K562 (cell line): ENCODE measurements around the gene SBK3. TPM values are rescaled to one million over a fixed set of nuclear protein-coding genes. Genes with fewer than 3 reads are reported as not detected.

Experiments used
- ARID2 ChIP-seq: fragments of 450-650 bp; IDR thresholded peaks from 2 replicates; pipeline ENCODE4 v1.6.1; 2017; ENCODE audit warnings: antibody characterized with exemption, mild to moderate bottlenecking
- CBX5 ChIP-seq: IDR thresholded peaks from 2 replicates; pipeline ENCODE4 v1.6.1; 2014; ENCODE audit warnings: low read depth, borderline replicate concordance
- GTF2F1 ChIP-seq: IDR thresholded peaks from 2 replicates; pipeline ENCODE4 v1.6.1; 2011; ENCODE audit warnings: low read depth, low read length, improper control_type of control experiment
- KHSRP ChIP-seq: fragments of 450-650 bp; IDR thresholded peaks from 2 replicates; pipeline ENCODE4 v1.6.1; 2017
- MAZ ChIP-seq, 2 experiments: fragments of 450-650 bp in 1 of 2; sonication (generic) in 1 of 2; formaldehyde crosslinking; IDR thresholded peaks in 1 of 2; conservative IDR thresholded peaks in 1 of 2; 2 replicates each; pipeline versions ENCODE4 v1.4.0 to v1.5.0; 2020; ENCODE audit warnings: mild to moderate bottlenecking in 1 of 2, missing genetic modification reagents in 1 of 2
- MBD2 ChIP-seq: sonication (generic); IDR thresholded peaks from 2 replicates; pipeline ENCODE4 v1.6.1; 2016; ENCODE audit warnings: low read depth, borderline replicate concordance
- NBN ChIP-seq: fragments of 450-650 bp; IDR thresholded peaks from 2 replicates; pipeline ENCODE4 v1.6.1; 2016; ENCODE audit warnings: low read depth, mild to moderate bottlenecking
- NFIC ChIP-seq: fragments of 450-650 bp; IDR thresholded peaks from 2 replicates; pipeline ENCODE4 v1.6.1; 2017; ENCODE audit warnings: mild to moderate bottlenecking, inconsistent platforms
- NR2C1 ChIP-seq, 2 experiments: fragments of 450-650 bp; IDR thresholded peaks; 2 replicates each; pipeline ENCODE4 v1.6.1; 2017; ENCODE audit warnings: mild to moderate bottlenecking in 2 of 2, antibody characterized with exemption in 1 of 2, inconsistent platforms in 1 of 2, missing compliant biosample characterization in 1 of 2, missing genetic modification characterization in 1 of 2
- PHF8 ChIP-seq: fragments of 200-600 bp; sonication (generic); IDR thresholded peaks from 2 replicates; pipeline ENCODE4 v1.6.1; 2012; ENCODE audit warnings: mixed run types, mild to moderate bottlenecking, inconsistent platforms, low read length, moderate library complexity, borderline replicate concordance
- RAD21 ChIP-seq, 2 experiments: fragments of 250-450 bp in 1 of 2; fragments of 450-650 bp in 1 of 2; sonication (Bioruptor Pico) in 1 of 2; formaldehyde crosslinking in 1 of 2; IDR thresholded peaks in 1 of 2; conservative IDR thresholded peaks in 1 of 2; 2 replicates each; pipeline versions ENCODE4 v1.4.0 to v1.8.0; 2020 to 2022; ENCODE audit warnings: mild to moderate bottlenecking in 2 of 2, moderate library complexity in 1 of 2
- RBM15 ChIP-seq: fragments of 200-400 bp; formaldehyde crosslinking; IDR thresholded peaks from 2 replicates; pipeline ENCODE4 v1.6.1; 2018; ENCODE audit warnings: mild to moderate bottlenecking, low read length, moderate library complexity; ENCODE audit not compliant: insufficient read depth
- RCOR1 ChIP-seq, 2 experiments: IDR thresholded peaks; 2 replicates each; pipeline ENCODE4 v1.6.1; 2012; ENCODE audit warnings: low read depth in 2 of 2, low read length in 2 of 2, borderline replicate concordance in 1 of 2, improper control_type of control experiment in 1 of 2
- SRSF9 ChIP-seq: fragments of 200-400 bp; formaldehyde crosslinking; IDR thresholded peaks from 2 replicates; pipeline ENCODE4 v1.6.1; 2017; ENCODE audit warnings: low read depth, low read length, borderline replicate concordance
- YY1 ChIP-seq, 3 experiments: IDR thresholded peaks; 2 replicates each; pipeline ENCODE4 v1.6.1; 2011; ENCODE audit warnings: low read length in 2 of 3, mild to moderate bottlenecking in 2 of 3, moderate library complexity in 2 of 3, borderline replicate concordance in 1 of 3, control low read depth in 1 of 3, low read depth in 1 of 3; ENCODE audit not compliant: insufficient read depth in 3 of 3, insufficient replicate concordance in 2 of 3, control insufficient read depth in 1 of 3, insufficient read length in 1 of 3; ENCODE audit errors: extremely low read depth in 1 of 3
- ZNF143 ChIP-seq: sonication (generic); formaldehyde crosslinking; IDR thresholded peaks from 2 replicates; pipeline ENCODE4 v1.9.0; 2022; ENCODE audit warnings: mild to moderate bottlenecking, missing genetic modification reagents
- ZNF740 ChIP-seq, 3 experiments: fragments of 200-800 bp in 1 of 3; sonication (Bioruptor generic) in 1 of 3; sonication (generic) in 1 of 3; formaldehyde crosslinking in 1 of 3; IDR thresholded peaks; 2 replicates each; pipeline versions ENCODE4 v1.6.1 to v1.8.0; 2016 to 2022; ENCODE audit warnings: mild to moderate bottlenecking in 2 of 3, missing compliant biosample characterization in 2 of 3, missing genetic modification characterization in 2 of 3, missing genetic modification reagents in 1 of 3
- ZNF830 ChIP-seq: fragments of 250-450 bp; sonication (Bioruptor Pico); IDR thresholded peaks from 2 replicates; pipeline ENCODE4 v1.5.0; 2021; ENCODE audit warnings: mild to moderate bottlenecking
- polyA plus RNA-seq, 8 experiments: library from polyadenylated mRNA; depleted of rRNA in 4 of 8; stranded (reverse) in 5 of 8; unstranded in 3 of 8; fragments of >200 nt; fragmentation: Nextera tagmentation in 2 of 8; fragmentation: Illumina TruSeq in 1 of 8; extraction: Ambion mirVana in 2 of 8; extraction: Trizol in 1 of 8; gene quantifications; 2 replicates each; pipeline versions ENCODE4 v1.2.1 to v1.2.3, GENCODE V29; 2011 to 2014; ENCODE audit warnings: inconsistent platforms in 1 of 8, missing spikeins in 1 of 8
- total RNA-seq, 7 experiments: library from RNA; depleted of rRNA in 6 of 7; stranded (reverse); fragments of >200 nt in 6 of 7; fragmentation: Illumina TruSeq in 2 of 7; extraction: Trizol in 2 of 7; gene quantifications; 2 replicates each; pipeline versions ENCODE4 v1.2.1 to v1.2.3, GENCODE V29; 2011 to 2021; ENCODE audit warnings: low replicate concordance in 1 of 7

Gene SBK3
- total and polyA plus RNA-seq, 9 of the 15 experiments (the other 6 are each of a cell fraction or from before 2014, with no cell fraction given) = 0.11 to 0.43 (median 0.13) TPM; not detected in 6

- TF ChIP-seq KHSRP (peak; percentile 72), RBM15 (no peak), ARID2 (peak; percentile 99), CBX5 (peak; percentile 53; the same call in 1 of the 2 replicates), MAZ (CRISPR knock-in tag; conservative IDR thresholded peaks at IDR 0.05 in 1 of 2, IDR thresholded peaks at IDR 0.05 in 1 of 2) (peak; percentile 88 to 94), NBN (peak; percentile 22; the same call in 1 of the 2 replicates), ZNF830 (no peak), NR2C1 (IDR thresholded peaks at IDR 0.05) (peak; percentile 93), NR2C1 (tag; IDR thresholded peaks at IDR 0.05) (peak; percentile 92), SRSF9 (no peak), ZNF143 (CRISPR knock-in tag) (peak; percentile 45; the same call in 1 of the 2 replicates), PHF8 (peak; percentile 46; the same call in 1 of the 2 replicates), YY1 (IDR thresholded peaks at IDR 0.05; ENCODE audit: borderline replicate concordance in 1 of 3, control insufficient read depth in 1 of 3, extremely low read depth in 1 of 3, insufficient read depth in 3 of 3, insufficient read length in 1 of 3, insufficient replicate concordance in 2 of 3, low read depth in 1 of 3, low read length in 2 of 3) (peak in 1 of 3 experiments; percentile 50), NFIC (peak; percentile 56), RAD21 (CRISPR knock-in tag; conservative IDR thresholded peaks at IDR 0.05 in 1 of 2, IDR thresholded peaks at IDR 0.05 in 1 of 2) (peak; percentile 98 to 99), GTF2F1 (peak; percentile 97; the same call in 1 of the 2 replicates), MBD2 (peak; percentile 82; the same call in 1 of the 2 replicates), RCOR1 (IDR thresholded peaks at IDR 0.05; ENCODE audit: borderline replicate concordance in 1 of 2, low read depth in 2 of 2, low read length in 2 of 2) (peak in 1 of 2 experiments; percentile 83; a peak in 2 of 4 replicates), ZNF740 (CRISPR knock-in tag; IDR thresholded peaks at IDR 0.05) (no peak; the same call in 1 of the 2 replicates), ZNF740 (tag; IDR thresholded peaks at IDR 0.05) (no peak)
Measured at GRCh38 chr19:55516878-55517620, 28.3 kb downstream of the SBK3 start (continued).
